HEK293 (cell line): ENCODE results near the gene NMNAT3.
A peak's percentile ranks its signal among the peaks of the same experiment; 100 is the strongest.

Experiments used
- CTCF ChIA-PET: fragments of 350-600 bp; formaldehyde crosslinking; extraction: SDS; loops from one replicate; lab custom pipeline; 2021; ENCODE audit warnings: antibody characterized with exemption; lab: Yijun Ruan, JAX
- POLR2A ChIA-PET: fragments of 300-600 bp; formaldehyde crosslinking; extraction: SDS; loops from one replicate; lab custom pipeline; 2020; ENCODE audit warnings: antibody characterized with exemption, inconsistent platforms; lab: Yijun Ruan, JAX
- H3K27ac ChIP-seq: fragments of 200-500 bp; sonication (Bioruptor generic); 2 replicates; pipeline ENCODE4 v1.5.1; 2014; ENCODE audit warnings: low read depth, low read length, control low read depth, inconsistent platforms; ENCODE audit errors: extremely low read depth
- H3K36me3 ChIP-seq, 2 experiments: fragments of 200-500 bp in 1 of 2; sonication (Bioruptor generic) in 1 of 2; 1 replicate in 1 of 2; 2 replicates in 1 of 2; pipeline ENCODE4 v1.5.1; 2014 to 2017; ENCODE audit warnings: inconsistent platforms in 2 of 2, low read length in 2 of 2; ENCODE audit not compliant: control insufficient read depth in 2 of 2, insufficient read depth in 1 of 2
- H3K4me1 ChIP-seq: fragments of 200-500 bp; sonication (Bioruptor generic); 2 replicates; pipeline ENCODE4 v1.5.1; 2014; ENCODE audit warnings: mild to moderate bottlenecking, low read length, inconsistent platforms; ENCODE audit not compliant: control insufficient read depth, insufficient read depth
- H3K4me3 ChIP-seq: 2 replicates; pipeline ENCODE4 v1.5.1; 2011; ENCODE audit warnings: low read depth, mild to moderate bottlenecking, control low read depth, low read length, moderate library complexity
- H3K9me3 ChIP-seq: fragments of 200-500 bp; sonication (Bioruptor generic); 2 replicates; pipeline ENCODE4 v1.5.1; 2014; ENCODE audit warnings: low read depth, low read length, inconsistent platforms; ENCODE audit not compliant: control insufficient read depth, insufficient read depth
- EGR2 ChIP-seq: fragments of 450-650 bp; formaldehyde crosslinking; IDR thresholded peaks from 2 replicates; pipeline ENCODE4 v1.5.1; 2016; ENCODE audit warnings: low read depth, missing biosample characterization, missing genetic modification characterization
- GLI2 ChIP-seq: fragments of 450-650 bp; formaldehyde crosslinking; IDR thresholded peaks from 2 replicates; pipeline ENCODE4; 2017; ENCODE audit warnings: missing biosample characterization, missing genetic modification characterization, low read depth, borderline replicate concordance
- ZNF16 ChIP-seq: fragments of 450-650 bp; formaldehyde crosslinking; IDR thresholded peaks from 2 replicates; pipeline ENCODE4 v1.5.1; 2016; ENCODE audit warnings: low read depth, missing biosample characterization, missing genetic modification characterization
- ZNF404 ChIP-seq: fragments of 450-650 bp; formaldehyde crosslinking; IDR thresholded peaks from 2 replicates; pipeline ENCODE4 v1.5.1; 2017; ENCODE audit warnings: missing biosample characterization, missing genetic modification characterization
- ZNF521 ChIP-seq: fragments of 450-650 bp; formaldehyde crosslinking; IDR thresholded peaks from 2 replicates; pipeline ENCODE4 v1.5.1; 2017; ENCODE audit warnings: missing biosample characterization, mild to moderate bottlenecking, missing genetic modification characterization
- ZNF549 ChIP-seq: fragments of 450-650 bp; IDR thresholded peaks from 2 replicates; pipeline ENCODE4 v1.5.1; 2018; ENCODE audit warnings: missing biosample characterization, missing genetic modification characterization, mild to moderate bottlenecking, inconsistent platforms, moderate library complexity
- ZNF560 ChIP-seq: fragments of 450-650 bp; formaldehyde crosslinking; IDR thresholded peaks from 2 replicates; pipeline ENCODE4 v1.5.1; 2017; ENCODE audit warnings: missing biosample characterization, missing genetic modification characterization, borderline replicate concordance
- ZNF585B ChIP-seq: fragments of 450-650 bp; formaldehyde crosslinking; IDR thresholded peaks from 2 replicates; pipeline ENCODE4 v1.5.1; 2016; ENCODE audit warnings: missing biosample characterization, missing genetic modification characterization
- TF ChIP-seq, protein P1 (sequence below): fragments of 450-650 bp; formaldehyde crosslinking; IDR thresholded peaks from 2 replicates; pipeline ENCODE4 v1.5.1; 2016; ENCODE audit warnings: missing biosample characterization, missing genetic modification characterization
- TF ChIP-seq, protein P2 (sequence below): fragments of 450-650 bp; formaldehyde crosslinking; IDR thresholded peaks from 2 replicates; pipeline ENCODE4 v1.5.1; 2017; ENCODE audit warnings: missing biosample characterization, missing genetic modification characterization
- TF ChIP-seq, protein P3 (sequence below): fragments of 450-650 bp; formaldehyde crosslinking; IDR thresholded peaks from 2 replicates; pipeline ENCODE4 v1.5.1; 2016; ENCODE audit warnings: missing biosample characterization, missing genetic modification characterization, low read depth
- TF ChIP-seq, protein P4 (sequence below): fragments of 450-650 bp; formaldehyde crosslinking; IDR thresholded peaks from 2 replicates; pipeline ENCODE4 v1.5.1; 2016; ENCODE audit warnings: missing biosample characterization, missing genetic modification characterization
- TF ChIP-seq, protein P5 (sequence below): fragments of 450-650 bp; formaldehyde crosslinking; conservative IDR thresholded peaks from 2 replicates; pipeline ENCODE4 v1.5.1; 2016; ENCODE audit warnings: low read depth, missing biosample characterization, missing genetic modification characterization
- TF ChIP-seq, protein P6 (sequence below): fragments of 450-650 bp; formaldehyde crosslinking; IDR thresholded peaks from 2 replicates; pipeline ENCODE4 v1.5.1; 2016; ENCODE audit warnings: missing biosample characterization, missing genetic modification characterization

Gene NMNAT3

DNA sequence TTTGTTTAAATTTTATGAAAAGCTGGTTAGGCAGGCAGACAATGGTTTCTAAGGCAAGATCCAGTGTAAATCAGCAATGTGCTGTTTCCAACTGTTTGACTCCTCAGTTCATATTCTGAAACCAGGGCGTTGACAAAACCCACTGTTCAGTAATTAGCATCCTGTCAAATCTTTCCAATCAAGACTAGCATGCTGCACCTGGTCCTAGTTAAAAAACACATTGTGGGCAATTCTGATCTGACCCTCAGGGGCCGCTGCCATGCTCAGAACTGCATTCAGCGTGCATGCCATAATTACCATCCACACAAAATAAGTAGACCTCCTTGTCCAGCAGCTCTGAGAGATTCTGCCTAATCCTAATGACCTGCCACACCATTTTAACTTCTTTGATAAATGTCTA lies 117.4 kb downstream of the NMNAT3 start (continued):
- TF ChIP-seq, protein P1, sequence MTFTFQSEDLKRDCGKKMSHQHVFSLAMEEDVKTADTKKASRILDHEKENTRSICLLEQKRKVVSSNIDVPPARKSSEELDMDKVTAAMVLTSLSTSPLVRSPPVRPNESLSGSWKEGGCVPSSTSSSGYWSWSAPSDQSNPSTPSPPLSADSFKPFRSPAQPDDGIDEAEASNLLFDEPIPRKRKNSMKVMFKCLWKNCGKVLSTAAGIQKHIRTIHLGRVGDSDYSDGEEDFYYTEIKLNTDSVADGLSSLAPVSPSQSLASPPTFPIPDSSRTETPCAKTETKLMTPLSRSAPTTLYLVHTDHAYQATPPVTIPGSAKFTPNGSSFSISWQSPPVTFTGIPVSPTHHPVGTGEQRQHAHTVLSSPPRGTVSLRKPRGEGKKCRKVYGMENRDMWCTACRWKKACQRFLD = no peak
- TF ChIP-seq ZNF560 (tag by site-specific recombination) (no peak), GLI2 (no peak)

DNA sequence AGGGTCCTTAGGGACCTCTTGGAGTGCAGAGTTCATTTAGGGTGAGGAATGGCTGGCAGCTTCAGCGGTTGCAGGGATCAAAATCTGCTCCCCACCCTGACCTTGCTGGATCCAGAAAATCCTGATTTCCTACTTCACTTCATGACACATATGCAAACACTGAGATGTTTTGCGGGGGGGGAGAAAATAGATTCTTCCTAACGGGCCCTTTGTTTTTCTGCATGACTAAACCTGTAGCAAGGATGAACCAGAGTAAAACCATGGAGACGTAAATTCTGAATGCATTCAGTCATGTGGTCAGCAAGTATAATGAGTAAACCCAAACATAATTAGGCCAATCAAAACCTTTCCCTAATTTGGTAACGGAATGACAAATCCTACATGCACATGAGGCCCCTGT lies 118.2 kb downstream of the NMNAT3 start:
- Histone ChIP-seq H3K9me3 (no peaks in the 10 kb centered on the region), H3K27ac (no peak overlapping the region)
- no peak for TF ChIP-seq EGR2
- TF ChIP-seq, protein P2, sequence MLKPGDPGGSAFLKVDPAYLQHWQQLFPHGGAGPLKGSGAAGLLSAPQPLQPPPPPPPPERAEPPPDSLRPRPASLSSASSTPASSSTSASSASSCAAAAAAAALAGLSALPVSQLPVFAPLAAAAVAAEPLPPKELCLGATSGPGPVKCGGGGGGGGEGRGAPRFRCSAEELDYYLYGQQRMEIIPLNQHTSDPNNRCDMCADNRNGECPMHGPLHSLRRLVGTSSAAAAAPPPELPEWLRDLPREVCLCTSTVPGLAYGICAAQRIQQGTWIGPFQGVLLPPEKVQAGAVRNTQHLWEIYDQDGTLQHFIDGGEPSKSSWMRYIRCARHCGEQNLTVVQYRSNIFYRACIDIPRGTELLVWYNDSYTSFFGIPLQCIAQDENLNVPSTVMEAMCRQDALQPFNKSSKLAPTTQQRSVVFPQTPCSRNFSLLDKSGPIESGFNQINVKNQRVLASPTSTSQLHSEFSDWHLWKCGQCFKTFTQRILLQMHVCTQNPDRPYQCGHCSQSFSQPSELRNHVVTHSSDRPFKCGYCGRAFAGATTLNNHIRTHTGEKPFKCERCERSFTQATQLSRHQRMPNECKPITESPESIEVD (tag by site-specific recombination) = 0 out of 2 replicates have a peak, but pooled peaks have one; percentile 29
- TF ChIP-seq, all 188 proteins: peak for 1
- Histone ChIP-seq H3K4me3 (no peak overlapping the region), H3K36me3 (no peaks in the 10 kb centered on the region), H3K4me1 (peaks cover 7% of the 10 kb centered on the region; the same call in 1 of the 2 replicates)
- POLR2A ChIA-PET = no interaction called here
- CTCF ChIA-PET = interaction anchor here (0.9 to 4.0 kb wide), 2 partner anchors 12 to 134 kb away, joined by 3 to 89 read pairs; no protein-coding TSS in a partner anchor

DNA sequence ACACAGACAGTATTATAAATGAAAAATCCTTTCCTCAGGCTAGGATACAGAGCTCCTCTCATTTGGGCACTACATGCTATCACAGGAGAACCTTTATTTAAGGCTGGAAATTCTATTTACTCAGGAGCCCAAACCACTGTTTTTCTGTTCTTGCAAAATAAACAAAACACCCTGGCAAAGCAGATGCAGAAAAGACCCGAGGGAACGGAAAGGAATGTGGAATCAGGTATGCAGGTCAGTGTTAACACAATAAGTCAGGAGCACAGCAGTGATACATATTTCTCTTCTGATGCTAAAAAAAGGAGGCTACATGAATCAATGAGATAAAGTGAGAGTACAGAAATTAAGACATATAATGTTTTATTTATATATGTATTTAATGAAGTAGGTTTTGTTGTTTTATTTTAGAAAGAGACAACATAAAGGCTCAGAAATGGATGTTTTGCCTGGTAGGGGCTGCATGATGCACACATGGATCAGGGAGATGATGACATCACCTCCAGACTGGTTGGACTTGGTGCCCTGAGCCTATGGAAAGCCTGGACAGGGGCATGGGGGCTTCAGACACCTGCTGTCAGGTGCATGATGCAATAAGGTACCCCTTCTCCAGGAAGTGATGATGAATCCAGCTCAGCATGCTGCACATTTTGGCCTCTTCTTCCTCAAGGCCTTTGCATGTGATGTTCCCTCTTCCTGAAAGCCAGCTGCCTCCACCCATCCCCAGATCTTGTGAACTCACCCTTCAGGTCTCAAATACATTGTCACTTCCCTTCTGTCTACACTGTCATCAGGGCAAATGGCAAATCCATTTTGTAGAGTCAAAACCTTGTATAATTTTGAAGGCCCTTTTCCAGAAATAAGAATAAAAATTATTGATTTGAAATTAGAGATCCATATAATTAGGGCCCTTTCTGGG lies 119.2 kb downstream of the NMNAT3 start:
- CTCF ChIA-PET = interaction anchor here (0.8 to 4.0 kb wide), 3 partner anchors 11 to 187 kb away, joined by 3 to 89 read pairs (median 3); no protein-coding TSS in a partner anchor
- POLR2A ChIA-PET = no interaction called here
- H3K36me3 ChIP-seq = no peaks in the 10 kb centered on the region
- no peak overlapping the region for H3K27ac ChIP-seq
- H3K4me3 ChIP-seq = no peak overlapping the region
- H3K4me1 ChIP-seq = peaks cover 7% of the 10 kb centered on the region; the same call in 1 of the 2 replicates
- no peaks in the 10 kb centered on the region for H3K9me3 ChIP-seq
- no peak for TF ChIP-seq ZNF549 (tag by site-specific recombination)
- TF ChIP-seq, protein P3, sequence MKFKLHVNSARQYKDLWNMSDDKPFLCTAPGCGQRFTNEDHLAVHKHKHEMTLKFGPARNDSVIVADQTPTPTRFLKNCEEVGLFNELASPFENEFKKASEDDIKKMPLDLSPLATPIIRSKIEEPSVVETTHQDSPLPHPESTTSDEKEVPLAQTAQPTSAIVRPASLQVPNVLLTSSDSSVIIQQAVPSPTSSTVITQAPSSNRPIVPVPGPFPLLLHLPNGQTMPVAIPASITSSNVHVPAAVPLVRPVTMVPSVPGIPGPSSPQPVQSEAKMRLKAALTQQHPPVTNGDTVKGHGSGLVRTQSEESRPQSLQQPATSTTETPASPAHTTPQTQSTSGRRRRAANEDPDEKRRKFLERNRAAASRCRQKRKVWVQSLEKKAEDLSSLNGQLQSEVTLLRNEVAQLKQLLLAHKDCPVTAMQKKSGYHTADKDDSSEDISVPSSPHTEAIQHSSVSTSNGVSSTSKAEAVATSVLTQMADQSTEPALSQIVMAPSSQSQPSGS (tag by site-specific recombination) = peak; percentile 67
- TF ChIP-seq ZNF16 = no peak
- TF ChIP-seq ZNF585B (tag by site-specific recombination) = peak; percentile 79
- TF ChIP-seq, protein P4, sequence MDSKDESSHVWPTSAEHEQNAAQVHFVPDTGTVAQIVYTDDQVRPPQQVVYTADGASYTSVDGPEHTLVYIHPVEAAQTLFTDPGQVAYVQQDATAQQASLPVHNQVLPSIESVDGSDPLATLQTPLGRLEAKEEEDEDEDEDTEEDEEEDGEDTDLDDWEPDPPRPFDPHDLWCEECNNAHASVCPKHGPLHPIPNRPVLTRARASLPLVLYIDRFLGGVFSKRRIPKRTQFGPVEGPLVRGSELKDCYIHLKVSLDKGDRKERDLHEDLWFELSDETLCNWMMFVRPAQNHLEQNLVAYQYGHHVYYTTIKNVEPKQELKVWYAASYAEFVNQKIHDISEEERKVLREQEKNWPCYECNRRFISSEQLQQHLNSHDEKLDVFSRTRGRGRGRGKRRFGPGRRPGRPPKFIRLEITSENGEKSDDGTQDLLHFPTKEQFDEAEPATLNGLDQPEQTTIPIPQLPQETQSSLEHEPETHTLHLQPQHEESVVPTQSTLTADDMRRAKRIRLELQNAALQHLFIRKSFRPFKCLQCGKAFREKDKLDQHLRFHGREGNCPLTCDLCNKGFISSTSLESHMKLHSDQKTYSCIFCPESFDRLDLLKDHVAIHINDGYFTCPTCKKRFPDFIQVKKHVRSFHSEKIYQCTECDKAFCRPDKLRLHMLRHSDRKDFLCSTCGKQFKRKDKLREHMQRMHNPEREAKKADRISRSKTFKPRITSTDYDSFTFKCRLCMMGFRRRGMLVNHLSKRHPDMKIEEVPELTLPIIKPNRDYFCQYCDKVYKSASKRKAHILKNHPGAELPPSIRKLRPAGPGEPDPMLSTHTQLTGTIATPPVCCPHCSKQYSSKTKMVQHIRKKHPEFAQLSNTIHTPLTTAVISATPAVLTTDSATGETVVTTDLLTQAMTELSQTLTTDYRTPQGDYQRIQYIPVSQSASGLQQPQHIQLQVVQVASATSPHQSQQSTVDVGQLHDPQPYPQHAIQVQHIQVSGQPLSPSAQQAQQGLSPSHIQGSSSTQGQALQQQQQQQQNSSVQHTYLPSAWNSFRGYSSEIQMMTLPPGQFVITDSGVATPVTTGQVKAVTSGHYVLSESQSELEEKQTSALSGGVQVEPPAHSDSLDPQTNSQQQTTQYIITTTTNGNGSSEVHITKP (tag by site-specific recombination) = peak; percentile 81
- TF ChIP-seq, protein P5, sequence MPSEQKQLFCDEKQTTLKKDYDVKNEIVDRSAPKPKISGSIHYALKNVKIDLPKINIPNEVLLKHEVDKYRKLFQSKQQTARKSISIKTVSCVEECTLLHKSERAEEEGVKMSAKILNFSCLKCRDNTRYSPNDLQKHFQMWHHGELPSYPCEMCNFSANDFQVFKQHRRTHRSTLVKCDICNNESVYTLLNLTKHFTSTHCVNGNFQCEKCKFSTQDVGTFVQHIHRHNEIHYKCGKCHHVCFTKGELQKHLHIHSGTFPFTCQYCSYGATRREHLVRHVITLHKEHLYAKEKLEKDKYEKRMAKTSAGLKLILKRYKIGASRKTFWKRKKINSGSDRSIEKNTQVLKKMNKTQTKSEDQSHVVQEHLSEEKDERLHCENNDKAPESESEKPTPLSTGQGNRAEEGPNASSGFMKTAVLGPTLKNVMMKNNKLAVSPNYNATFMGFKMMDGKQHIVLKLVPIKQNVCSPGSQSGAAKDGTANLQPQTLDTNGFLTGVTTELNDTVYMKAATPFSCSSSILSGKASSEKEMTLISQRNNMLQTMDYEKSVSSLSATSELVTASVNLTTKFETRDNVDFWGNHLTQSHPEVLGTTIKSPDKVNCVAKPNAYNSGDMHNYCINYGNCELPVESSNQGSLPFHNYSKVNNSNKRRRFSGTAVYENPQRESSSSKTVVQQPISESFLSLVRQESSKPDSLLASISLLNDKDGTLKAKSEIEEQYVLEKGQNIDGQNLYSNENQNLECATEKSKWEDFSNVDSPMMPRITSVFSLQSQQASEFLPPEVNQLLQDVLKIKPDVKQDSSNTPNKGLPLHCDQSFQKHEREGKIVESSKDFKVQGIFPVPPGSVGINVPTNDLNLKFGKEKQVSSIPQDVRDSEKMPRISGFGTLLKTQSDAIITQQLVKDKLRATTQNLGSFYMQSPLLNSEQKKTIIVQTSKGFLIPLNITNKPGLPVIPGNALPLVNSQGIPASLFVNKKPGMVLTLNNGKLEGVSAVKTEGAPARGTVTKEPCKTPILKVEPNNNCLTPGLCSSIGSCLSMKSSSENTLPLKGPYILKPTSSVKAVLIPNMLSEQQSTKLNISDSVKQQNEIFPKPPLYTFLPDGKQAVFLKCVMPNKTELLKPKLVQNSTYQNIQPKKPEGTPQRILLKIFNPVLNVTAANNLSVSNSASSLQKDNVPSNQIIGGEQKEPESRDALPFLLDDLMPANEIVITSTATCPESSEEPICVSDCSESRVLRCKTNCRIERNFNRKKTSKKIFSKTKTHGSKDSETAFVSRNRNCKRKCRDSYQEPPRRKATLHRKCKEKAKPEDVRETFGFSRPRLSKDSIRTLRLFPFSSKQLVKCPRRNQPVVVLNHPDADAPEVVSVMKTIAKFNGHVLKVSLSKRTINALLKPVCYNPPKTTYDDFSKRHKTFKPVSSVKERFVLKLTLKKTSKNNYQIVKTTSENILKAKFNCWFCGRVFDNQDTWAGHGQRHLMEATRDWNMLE (tag by site-specific recombination) = no peak
- no peak for TF ChIP-seq ZNF404
- no peak for TF ChIP-seq ZNF521
- TF ChIP-seq, protein P6, sequence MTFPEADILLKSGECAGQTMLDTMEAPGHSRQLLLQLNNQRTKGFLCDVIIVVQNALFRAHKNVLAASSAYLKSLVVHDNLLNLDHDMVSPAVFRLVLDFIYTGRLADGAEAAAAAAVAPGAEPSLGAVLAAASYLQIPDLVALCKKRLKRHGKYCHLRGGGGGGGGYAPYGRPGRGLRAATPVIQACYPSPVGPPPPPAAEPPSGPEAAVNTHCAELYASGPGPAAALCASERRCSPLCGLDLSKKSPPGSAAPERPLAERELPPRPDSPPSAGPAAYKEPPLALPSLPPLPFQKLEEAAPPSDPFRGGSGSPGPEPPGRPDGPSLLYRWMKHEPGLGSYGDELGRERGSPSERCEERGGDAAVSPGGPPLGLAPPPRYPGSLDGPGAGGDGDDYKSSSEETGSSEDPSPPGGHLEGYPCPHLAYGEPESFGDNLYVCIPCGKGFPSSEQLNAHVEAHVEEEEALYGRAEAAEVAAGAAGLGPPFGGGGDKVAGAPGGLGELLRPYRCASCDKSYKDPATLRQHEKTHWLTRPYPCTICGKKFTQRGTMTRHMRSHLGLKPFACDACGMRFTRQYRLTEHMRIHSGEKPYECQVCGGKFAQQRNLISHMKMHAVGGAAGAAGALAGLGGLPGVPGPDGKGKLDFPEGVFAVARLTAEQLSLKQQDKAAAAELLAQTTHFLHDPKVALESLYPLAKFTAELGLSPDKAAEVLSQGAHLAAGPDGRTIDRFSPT (tag by site-specific recombination) = no peak
